ENCODE measurements around the gene ATXN2.
"Not testable (repeated sequence)": the region's sequence is repeated elsewhere in the genome, so short reads cannot be mapped to it uniquely, and the experiment has no call there.

Gene ATXN2

GRCh38 chr12:111600205-111600642 lies 1.1 kb upstream of the ATXN2 start:
- no peak for DNase-seq

- DNase-seq, result peak; percentile 97
Observed at GRCh38 chr12:111599453-111600204, 514 bp upstream of the ATXN2 start.

GRCh38 chr12:111597831-111598636 lies 1.1 kb downstream of the ATXN2 start:
- peak; percentile 79 for DNase-seq

- peak; percentile 87 for DNase-seq
Observed at GRCh38 chr12:111596985-111597830, 1.9 kb downstream of the ATXN2 start.

GRCh38 chr12:111595341-111595835 lies 3.7 kb downstream of the ATXN2 start:
- DNase-seq, result not testable (repeated sequence)

- DNase-seq, result not testable (repeated sequence)
Observed at GRCh38 chr12:111591399-111592010, 7.6 kb downstream of the ATXN2 start.

GRCh38 chr12:111590552-111590951 lies 8.6 kb downstream of the ATXN2 start:
- DNase-seq, result no peak

- DNase-seq, result no peak
Observed at GRCh38 chr12:111589601-111590000, 9.5 kb downstream of the ATXN2 start.

GRCh38 chr12:111588010-111588409 lies 11.1 kb downstream of the ATXN2 start:
- no peak for DNase-seq

- no peak for DNase-seq
Observed at GRCh38 chr12:111586986-111587385, 12.1 kb downstream of the ATXN2 start.

- DNase-seq, result no peak
Observed at GRCh38 chr12:111585690-111586089, 13.4 kb downstream of the ATXN2 start.

GRCh38 chr12:111584959-111585358 lies 14.2 kb downstream of the ATXN2 start:
- no peak for DNase-seq

GRCh38 chr12:111583506-111583905 lies 15.6 kb downstream of the ATXN2 start:
- not testable (repeated sequence) for DNase-seq

GRCh38 chr12:111582133-111582747 lies 16.9 kb downstream of the ATXN2 start:
- DNase-seq, result no peak

- no peak for DNase-seq
Observed at GRCh38 chr12:111581434-111582132, 17.5 kb downstream of the ATXN2 start.

GRCh38 chr12:111580737-111581136 lies 18.4 kb downstream of the ATXN2 start:
- DNase-seq, result no peak

- DNase-seq, result no peak
Observed at GRCh38 chr12:111580119-111580425, 19.0 kb downstream of the ATXN2 start.

GRCh38 chr12:111578971-111579340 lies 20.2 kb downstream of the ATXN2 start:
- no peak for DNase-seq

GRCh38 chr12:111578276-111578970 lies 20.7 kb downstream of the ATXN2 start:
- no peak for DNase-seq

- no peak for DNase-seq
Observed at GRCh38 chr12:111574797-111575443, 24.2 kb downstream of the ATXN2 start.

All from NCI-H69 (cell line).